ENCODE results near the gene TMEM33. TPM values are rescaled to one million over a fixed set of nuclear protein-coding genes. Genes with fewer than 3 reads are reported as not detected.

Gene TMEM33
- total and polyA plus RNA-seq, 2 of the 8 experiments (the other 6 are each of a cell fraction or from before 2014, with no cell fraction given) = 72.5 to 94.4 TPM

DNA sequence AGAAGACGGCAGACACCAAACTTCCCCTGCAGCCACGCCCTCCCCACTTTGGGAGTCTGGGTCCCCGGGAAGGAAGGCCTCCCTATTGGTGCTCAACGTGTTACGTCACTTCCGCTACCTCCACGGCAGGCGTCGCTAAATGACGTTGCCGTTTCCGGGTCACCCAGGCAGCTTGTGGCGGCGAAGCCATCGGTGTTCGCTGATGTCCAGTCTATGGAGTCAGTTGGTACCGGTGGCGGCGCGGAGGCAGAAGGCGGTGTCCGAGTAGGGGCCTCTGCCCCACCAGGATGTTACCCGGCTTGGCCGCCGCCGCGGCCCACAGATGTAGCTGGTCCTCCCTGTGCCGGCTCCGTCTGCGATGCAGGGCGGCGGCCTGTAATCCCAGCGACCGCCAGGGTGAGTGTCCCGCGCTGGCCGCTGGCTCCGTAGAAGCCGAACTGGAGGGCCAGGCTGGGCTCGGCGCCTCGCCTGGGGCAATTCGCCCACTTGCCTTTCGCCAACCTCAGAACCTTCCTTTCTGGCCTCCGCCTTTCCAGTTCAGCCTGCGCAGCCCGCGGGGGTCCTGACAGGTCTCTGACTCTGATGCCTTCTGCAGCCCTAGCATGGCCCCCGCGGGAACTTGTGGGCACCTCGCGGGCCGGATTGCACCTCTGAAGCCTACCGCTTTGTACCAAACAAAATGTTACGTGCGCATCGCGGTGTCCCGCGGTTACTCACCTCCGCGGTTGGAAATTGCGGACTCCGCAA lies 55.3 kb downstream of the TMEM33 start, which contains the start of gene SLC30A9 (continued):
- TF ChIP-seq CBX8 (IDR thresholded peaks at IDR 0.05; ENCODE audit: borderline replicate concordance, low read depth, low read length) = no peak
- TF ChIP-seq KDM1A (IDR thresholded peaks at IDR 0.05; ENCODE audit: borderline replicate concordance, low read length) = no peak
- TF ChIP-seq SIX5 (IDR thresholded peaks at IDR 0.05; ENCODE audit: low read depth, low read length) = no peak
- TF ChIP-seq KDM4A (IDR thresholded peaks at IDR 0.05; ENCODE audit: low read depth, low read length, severe bottlenecking) = peak; percentile 93
- TF ChIP-seq, protein P1, sequence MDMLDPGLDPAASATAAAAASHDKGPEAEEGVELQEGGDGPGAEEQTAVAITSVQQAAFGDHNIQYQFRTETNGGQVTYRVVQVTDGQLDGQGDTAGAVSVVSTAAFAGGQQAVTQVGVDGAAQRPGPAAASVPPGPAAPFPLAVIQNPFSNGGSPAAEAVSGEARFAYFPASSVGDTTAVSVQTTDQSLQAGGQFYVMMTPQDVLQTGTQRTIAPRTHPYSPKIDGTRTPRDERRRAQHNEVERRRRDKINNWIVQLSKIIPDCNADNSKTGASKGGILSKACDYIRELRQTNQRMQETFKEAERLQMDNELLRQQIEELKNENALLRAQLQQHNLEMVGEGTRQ (IDR thresholded peaks at IDR 0.05; ENCODE audit: low read length) = no peak
- TF ChIP-seq HDAC2 (IDR thresholded peaks at IDR 0.05; ENCODE audit: borderline replicate concordance in 1 of 2, low read depth in 2 of 2, low read length in 2 of 2) = no peak
- peak; percentile 70; the same call in 1 of the 2 replicates for TF ChIP-seq GTF2F1 (IDR thresholded peaks at IDR 0.05; ENCODE audit: borderline replicate concordance, low read depth, low read length)
- TF ChIP-seq JUN (IDR thresholded peaks at IDR 0.05; ENCODE audit: low read depth, low read length) = no peak
- TF ChIP-seq POLR2A (IDR thresholded peaks at IDR 0.05; ENCODE audit: control extremely low read depth in 1 of 2, low read depth in 2 of 2, low read length in 2 of 2) = peak in 1 of 2 experiments; percentile 92; a peak in 2 of 3 replicates
- TF ChIP-seq, protein P2, sequence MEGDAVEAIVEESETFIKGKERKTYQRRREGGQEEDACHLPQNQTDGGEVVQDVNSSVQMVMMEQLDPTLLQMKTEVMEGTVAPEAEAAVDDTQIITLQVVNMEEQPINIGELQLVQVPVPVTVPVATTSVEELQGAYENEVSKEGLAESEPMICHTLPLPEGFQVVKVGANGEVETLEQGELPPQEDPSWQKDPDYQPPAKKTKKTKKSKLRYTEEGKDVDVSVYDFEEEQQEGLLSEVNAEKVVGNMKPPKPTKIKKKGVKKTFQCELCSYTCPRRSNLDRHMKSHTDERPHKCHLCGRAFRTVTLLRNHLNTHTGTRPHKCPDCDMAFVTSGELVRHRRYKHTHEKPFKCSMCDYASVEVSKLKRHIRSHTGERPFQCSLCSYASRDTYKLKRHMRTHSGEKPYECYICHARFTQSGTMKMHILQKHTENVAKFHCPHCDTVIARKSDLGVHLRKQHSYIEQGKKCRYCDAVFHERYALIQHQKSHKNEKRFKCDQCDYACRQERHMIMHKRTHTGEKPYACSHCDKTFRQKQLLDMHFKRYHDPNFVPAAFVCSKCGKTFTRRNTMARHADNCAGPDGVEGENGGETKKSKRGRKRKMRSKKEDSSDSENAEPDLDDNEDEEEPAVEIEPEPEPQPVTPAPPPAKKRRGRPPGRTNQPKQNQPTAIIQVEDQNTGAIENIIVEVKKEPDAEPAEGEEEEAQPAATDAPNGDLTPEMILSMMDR (IDR thresholded peaks at IDR 0.05; ENCODE audit: control extremely low read depth in 1 of 3, insufficient read depth in 1 of 3, low read depth in 1 of 3, low read length in 3 of 3) = peak; percentile 17 to 41 (median 33)
- TF ChIP-seq JUND (IDR thresholded peaks at IDR 0.05; ENCODE audit: low read length) = peak; percentile 5; the same call in 1 of the 2 replicates
- peak; percentile 97 for TF ChIP-seq CREB1 (IDR thresholded peaks at IDR 0.05)
- no peak for TF ChIP-seq EGR1 (IDR thresholded peaks at IDR 0.05; ENCODE audit: borderline replicate concordance, low read depth, low read length)
- no peak for TF ChIP-seq NANOG (IDR thresholded peaks at IDR 0.05; ENCODE audit: insufficient read depth, low read depth, low read length, poor library complexity, severe bottlenecking)
- TF ChIP-seq YY1 (IDR thresholded peaks at IDR 0.05; ENCODE audit: low read depth, low read length) = 0 out of 2 replicates have a peak, but pooled peaks have one; percentile 8
- TF ChIP-seq TAF7 (optimal IDR thresholded peaks at IDR 0.05; ENCODE audit: borderline replicate concordance, low read depth, low read length) = peak; percentile 66
- peak in 1 of 2 experiments; percentile 69; a peak in 2 of 4 replicates for TF ChIP-seq SIN3A (conservative IDR thresholded peaks at IDR 0.05 in 1 of 2, IDR thresholded peaks at IDR 0.05 in 1 of 2; ENCODE audit: low read depth in 1 of 2, low read length in 2 of 2)
- TF ChIP-seq PHF8 (conservative IDR thresholded peaks at IDR 0.05; ENCODE audit: low read depth, low read length) = peak; percentile 94
- no peak for TF ChIP-seq BACH1 (IDR thresholded peaks at IDR 0.05; ENCODE audit: low read length)

Measured in H1 (cell line).